HG03571 (cell line): ENCODE data around the gene ZNF219.
A peak's percentile ranks its signal among the peaks of the same experiment; 100 is the strongest.

Source experiments
- ATAC-seq: cut with Tn5 transposase; IDR thresholded peaks from one replicate; pipeline ENCODE4 v1.9.1; 2021; ENCODE audit not compliant: unreplicated experiment

Gene ZNF219

DNA sequence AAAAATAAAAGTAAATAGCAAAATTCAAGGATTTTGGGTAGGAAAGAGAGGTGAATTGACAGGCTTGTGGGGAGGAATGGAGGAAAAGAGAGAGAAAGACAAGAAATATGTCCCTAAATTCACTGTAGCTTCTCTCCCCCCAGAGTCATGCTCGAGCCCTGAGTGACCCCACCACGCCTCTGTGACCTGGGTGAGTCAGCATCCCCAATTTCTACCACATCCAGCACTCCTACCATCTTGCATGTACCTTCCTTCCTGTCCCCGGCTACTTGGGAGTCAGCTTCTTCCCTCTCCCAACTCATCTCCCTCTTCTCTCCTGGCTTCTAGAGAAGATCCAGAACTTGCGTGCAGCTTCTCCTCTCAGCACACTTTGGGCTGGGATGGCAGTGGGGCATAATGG, 9.8 kb downstream of the ZNF219 start:
- no peak for ATAC-seq

- no peak for ATAC-seq
Measured at GRCh38 chr14:21087294-21088091, 11.0 kb downstream of the ZNF219 start.

GRCh38 chr14:21086908-21087293, 11.6 kb downstream of the ZNF219 start:
- no peak for ATAC-seq

GRCh38 chr14:21084998-21085853, 13.2 kb downstream of the ZNF219 start:
- ATAC-seq = no peak

GRCh38 chr14:21084396-21084795, 14.1 kb downstream of the ZNF219 start:
- ATAC-seq = no peak

DNA sequence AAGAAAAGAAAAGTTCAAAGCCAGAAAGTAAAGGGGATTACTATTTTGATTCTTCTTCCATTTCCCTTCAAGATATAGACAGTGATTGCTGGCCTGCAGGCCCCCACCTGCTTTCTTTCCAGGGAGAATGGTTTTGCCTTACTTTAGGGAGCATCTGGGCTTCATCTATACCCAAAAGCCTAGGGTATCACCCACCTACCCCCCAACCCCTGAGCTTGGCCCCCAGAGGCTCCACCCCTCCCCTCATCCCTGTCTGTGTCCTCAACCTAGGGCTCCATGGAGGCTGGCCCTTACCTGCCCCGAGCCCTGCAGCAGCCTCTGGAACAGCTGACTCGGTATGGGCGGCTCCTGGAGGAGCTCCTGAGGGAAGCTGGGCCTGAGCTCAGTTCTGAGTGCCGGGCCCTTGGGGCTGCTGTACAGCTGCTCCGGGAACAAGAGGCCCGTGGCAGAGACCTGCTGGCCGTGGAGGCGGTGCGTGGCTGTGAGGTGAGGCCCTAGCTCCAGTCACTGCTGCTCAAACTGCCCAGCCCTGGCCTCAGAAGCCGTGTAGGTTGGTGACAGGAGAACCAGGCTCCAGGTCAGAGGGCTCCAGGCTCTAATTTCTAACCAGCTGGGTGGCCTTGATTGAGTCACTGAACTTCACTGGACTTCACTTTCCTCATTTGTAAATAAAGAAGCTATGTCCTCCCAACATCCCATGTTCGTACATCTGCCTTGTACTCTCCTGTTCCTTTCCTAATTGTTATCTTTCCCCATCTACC, 14.7 kb downstream of the ZNF219 start:
- no peak for ATAC-seq

DNA sequence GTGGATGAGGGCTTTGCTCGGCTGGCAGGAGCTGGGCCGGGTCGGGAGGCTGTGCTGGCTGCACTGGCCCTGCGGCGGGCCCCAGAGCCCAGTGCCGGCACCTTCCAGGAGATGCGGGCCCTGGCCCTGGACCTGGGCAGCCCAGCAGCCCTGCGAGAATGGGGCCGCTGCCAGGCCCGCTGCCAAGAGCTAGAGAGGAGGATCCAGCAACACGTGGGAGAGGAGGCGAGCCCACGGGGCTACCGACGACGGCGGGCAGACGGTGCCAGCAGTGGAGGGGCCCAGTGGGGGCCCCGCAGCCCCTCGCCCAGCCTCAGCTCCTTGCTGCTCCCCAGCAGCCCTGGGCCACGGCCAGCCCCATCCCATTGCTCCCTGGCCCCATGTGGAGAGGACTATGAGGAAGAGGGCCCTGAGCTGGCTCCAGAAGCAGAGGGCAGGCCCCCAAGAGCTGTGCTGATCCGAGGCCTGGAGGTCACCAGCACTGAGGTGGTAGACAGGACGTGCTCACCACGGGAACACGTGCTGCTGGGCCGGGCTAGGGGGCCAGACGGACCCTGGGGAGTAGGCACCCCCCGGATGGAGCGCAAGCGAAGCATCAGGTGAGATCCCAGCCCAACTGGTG, 16.8 kb downstream of the ZNF219 start:
- no peak for ATAC-seq

DNA sequence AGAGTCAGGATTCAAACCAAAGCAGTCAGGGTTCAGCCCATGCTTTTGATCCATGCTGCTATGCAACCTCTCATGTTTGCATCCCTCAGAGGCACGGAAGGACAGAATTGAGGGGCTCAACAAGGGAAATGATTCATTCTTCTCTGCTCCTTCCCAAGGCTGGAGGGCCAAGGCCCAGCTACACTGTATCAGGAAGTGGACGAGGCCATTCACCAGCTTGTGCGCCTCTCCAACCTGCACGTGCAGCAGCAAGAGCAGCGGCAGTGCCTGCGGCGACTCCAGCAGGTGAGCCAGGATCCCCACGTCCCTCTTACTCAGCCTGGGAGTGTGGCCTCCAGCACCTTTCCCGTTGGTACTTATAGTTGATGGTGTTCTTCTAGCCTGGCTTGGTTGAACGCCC, 19.7 kb downstream of the ZNF219 start:
- ATAC-seq = no peak

DNA sequence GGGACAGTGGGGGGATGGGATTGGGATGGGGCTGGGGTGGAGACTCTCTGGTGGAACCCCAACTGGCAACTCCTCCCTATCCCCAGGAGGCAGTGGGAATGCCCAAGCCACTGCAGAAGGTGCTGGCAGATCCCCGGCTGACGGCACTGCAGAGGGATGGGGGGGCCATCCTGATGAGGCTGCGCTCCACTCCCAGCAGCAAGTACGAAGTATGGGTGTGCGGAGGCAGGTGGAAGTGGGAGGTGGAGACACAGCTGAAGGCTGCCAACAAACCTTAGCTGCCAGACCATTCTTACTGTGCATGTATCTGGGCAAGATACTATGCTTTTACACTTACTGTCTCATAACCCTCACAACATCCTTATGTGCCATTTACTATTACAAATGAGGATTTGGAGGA, 20.2 kb downstream of the ZNF219 start:
- ATAC-seq = no peak

DNA sequence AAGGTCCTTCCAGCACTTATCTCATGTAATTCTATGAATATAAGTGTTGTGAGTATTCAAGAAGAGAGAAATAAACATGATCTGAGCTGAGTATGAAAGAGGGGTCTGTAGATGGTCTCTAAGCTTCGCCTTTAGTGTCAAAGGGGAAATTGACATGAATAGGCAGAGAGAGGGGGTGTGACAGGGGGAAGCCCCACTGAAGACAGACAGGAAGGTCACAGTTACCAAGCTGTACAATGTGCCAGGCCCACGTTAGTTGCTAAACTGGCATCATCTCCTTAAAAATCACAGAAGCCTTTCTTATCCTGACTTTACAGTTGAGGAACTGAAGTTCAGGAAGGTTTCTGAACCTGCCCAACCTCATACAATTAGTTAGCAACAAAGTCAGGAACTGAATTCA, 20.8 kb downstream of the ZNF219 start:
- no peak for ATAC-seq

DNA sequence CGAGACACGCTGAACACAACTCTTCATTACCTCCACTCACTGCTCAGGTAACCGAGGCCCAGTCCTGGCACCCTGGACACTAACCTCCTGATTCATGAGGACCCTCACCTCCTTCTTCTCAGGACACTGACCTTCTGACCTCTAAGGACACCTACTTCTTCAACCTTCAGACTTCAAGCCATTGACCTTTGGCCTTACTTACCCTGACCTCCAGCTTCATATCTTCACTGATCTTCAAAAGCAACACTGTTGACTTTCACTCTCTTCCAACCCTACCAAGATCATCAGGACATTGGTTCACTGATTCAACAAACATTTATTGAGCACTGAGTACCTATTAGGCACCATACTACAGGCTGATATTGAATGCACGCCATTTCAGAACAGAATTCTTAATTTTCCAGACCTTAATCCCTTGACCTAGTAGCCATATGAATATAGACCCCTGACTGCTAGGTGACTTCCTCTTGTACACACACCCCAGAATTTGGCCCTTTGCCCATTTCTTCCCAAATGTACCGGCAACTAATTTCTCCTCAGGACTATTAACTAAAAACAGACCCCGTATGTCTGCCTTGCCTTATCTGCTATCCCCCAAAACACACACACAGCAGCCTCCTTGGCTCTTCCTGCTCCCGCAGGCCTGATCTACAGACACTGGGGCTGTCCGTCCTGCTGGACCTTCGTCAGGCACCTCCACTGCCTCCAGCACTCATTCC, 22.6 kb downstream of the ZNF219 start:
- ATAC-seq = no peak

GRCh38 chr14:21074398-21075272, 23.8 kb downstream of the ZNF219 start:
- no peak for ATAC-seq

DNA sequence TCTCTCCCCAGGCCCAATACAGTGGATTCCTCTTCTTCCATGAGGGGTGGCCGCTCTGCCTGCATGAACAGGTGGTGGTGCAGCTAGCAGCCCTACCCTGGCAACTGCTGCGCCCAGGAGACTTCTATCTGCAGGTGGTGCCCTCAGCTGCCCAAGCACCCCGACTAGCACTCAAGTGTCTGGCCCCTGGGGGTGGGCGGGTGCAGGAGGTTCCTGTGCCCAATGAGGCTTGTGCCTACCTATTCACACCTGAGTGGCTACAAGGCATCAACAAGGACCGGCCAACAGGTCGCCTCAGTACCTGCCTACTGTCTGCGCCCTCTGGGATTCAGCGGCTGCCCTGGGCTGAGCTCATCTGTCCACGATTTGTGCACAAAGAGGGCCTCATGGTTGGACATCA, 24.5 kb downstream of the ZNF219 start:
- no peak for ATAC-seq

- ATAC-seq = no peak
Measured at GRCh38 chr14:21072781-21073339, 25.6 kb downstream of the ZNF219 start.

DNA sequence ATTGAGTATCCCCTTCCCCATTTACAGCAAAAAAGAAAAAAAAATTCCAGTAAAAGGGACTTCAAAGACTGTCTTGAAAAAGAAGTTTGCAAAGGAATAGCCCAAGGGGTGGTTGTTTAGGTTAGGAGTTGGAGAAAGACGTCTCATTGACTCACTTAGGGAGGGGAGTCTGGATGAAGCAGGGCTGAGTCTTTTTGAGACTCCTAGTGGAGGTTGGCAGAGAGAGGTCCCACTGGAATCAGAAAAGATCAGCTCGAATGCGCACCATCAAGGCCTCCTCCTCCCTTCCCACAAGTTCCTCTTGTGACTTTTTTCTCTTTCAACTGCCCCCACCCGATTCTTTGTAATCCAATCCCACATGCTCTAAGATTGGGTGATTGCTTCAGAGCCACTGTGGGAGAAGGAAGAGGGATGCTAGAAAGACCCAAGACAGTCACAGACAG, 26.4 kb downstream of the ZNF219 start:
- ATAC-seq = no peak

DNA sequence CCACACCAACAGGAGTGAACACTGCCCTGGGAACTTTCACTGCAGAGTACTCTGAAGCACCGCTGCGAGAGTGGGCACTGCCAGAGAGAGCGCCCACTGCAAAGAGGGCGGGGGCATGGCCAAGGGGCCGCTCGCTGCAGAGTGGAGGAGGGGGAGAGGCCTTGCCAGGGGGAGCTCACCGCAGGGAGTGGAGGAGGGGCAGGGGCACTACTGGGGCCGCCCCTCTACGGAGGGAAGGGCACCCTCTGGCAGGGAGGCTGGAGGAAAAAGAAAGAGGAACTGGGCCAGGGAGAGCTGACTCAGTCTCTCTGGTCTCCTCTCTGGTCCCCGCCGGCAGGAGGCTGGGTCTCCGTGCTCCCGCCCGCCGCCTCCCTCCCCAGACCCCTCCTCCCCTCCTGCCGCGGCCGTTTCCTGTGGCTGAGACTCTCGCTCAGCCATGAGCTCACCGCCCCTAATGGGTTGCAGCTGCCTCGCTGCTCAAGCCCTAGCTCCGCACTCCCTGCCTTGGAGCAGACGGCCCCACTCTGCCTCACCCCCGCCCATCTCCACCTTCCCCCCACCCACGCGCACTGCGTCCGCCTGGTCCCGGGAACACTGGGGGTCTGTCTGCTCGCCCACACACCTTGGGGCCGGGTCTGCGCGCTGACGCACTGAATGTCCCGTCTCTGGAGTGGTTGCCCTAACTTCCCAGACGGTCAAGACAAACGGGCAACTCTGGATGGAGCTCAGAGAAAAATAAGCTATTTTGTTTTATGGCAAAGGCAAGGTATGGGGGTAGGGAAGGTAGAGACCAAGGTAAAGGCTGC, 27.0 kb downstream of the ZNF219 start:
- peak; percentile 69 for ATAC-seq

GRCh38 chr14:21070610-21071224, 27.7 kb downstream of the ZNF219 start:
- no peak for ATAC-seq

DNA sequence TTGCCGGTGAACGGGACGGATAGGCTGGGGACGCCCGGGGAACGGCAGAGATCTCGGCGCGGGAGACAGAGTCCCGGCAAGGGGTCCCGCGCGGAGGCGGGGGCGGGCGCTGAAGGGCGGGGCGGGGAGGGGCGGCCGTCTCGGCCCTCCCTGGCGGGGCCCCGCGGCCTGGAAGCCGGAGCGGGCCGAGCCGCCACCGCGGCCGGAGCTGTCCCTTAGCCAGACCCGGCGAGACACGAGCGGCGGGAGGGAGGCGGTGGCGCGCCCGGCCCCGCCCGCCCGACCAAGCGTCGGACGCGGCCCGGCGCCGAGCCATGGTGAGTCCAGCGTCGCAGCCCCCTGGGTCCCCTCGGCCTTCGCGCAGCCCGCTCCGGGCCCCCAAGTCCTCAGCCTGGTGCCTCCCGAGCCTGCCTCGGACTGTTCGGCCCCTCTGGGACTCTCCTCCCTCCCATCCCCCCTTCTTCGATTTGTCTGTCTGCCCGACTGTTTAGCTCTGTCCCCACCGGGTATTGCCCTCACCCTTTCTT, 28.3 kb downstream of the ZNF219 start, which contains the start of gene ARHGEF40:
Gene ARHGEF40 (plus strand): TSS at position 222 of the 527 bp plus-strand sequence. CDS start 93 bp downstream, at position 315.
- no peak for ATAC-seq
